ENCODE results near the gene TMEM30B.

Gene TMEM30B

DNA sequence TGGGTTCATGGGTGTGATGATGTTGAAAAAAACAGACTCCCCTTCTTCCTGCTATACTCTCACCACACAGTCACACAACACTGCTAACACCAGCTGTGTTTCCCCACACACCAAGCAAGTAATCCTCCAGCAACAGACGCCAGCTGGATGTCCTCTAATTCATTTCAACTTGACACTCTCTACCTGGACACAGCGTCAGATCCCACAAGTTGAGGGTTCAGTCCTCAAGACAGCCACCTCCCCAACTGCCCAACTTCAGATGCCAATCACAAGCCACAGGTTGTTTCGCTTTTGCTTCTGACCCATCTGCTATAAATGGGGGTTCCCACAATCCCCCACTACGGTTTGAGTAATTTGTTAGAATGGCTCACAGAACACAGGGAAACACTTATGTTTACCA is 49.3 kb downstream of the TMEM30B start:
- no peak for DNase-seq

DNA sequence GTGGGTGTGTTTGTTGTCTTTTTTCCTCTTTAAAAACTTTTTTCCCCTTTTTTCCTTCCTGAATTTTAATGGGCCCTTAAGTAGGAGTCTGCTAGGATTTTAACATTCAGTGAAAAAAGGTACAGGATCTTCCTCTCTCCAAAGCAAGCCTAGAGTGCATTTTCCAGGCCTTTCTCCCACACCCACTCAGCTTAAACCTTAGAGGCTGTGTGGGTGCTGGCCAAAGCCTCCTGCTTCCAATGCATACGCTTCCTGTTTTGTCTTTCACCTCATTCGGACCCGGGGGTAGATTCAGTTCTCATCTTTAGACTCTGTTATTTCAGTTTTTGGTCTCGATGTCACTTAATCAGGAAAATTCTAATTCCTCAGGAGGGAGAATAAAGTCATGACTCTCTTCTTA is 51.2 kb downstream of the TMEM30B start:
- DNase-seq, result peak; percentile 60

DNA sequence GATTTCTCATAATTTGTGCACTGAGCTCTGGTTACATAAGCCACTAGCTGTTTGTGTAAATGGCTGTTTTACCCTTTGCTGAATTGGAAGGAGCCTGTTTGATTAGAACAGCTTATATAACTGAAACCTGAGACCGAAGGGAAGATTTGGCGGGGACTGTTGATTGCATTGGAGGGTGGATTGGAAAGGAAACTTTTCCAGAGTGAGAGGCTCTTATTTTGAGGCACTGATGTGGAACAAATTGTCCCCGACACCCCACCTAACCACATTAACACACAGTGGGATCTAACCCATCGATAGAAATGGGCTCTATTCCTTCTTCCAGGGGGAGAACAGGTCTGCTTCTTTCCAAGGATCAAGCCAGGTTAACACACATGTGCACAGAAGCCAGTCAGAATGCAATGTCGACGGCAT is 51.7 kb downstream of the TMEM30B start:
- no peak for DNase-seq

DNA sequence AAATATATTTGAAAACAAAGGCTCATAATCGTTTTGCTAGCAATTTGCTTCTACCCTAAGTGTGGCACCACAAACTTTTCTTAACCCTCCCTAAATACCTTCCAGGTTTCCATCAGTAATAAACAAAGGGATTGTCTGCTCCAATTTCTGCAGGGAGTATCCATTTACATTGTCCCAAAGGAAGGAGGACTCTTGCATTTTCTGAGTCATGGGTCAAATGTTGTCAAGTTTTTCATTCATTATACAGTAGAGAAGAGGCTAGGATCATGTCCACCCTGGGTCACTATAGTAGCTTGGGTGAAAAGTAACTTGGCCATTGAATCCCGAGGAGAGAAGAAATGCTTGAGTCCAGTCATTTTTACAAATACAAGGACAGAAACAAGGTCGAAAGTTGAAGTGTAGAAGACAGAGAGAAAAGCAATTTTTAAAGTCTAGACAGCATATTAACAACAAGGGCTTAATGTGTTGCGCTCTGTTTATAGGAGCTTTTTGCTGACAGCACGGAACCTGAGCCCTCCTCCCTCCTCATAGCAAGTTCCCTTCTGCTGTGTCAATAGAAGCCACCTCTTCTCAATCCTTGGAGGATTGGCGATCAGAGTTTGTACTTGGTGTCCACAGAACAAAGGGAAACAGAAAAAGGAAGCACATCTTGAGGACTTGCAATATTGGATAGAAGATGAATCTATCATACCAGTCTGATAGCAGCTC is 53.1 kb downstream of the TMEM30B start:
- no peak for DNase-seq

Data from right hindlimb (tissue), 1 donor.